ENCODE measurements around the gene IL17B.

Gene IL17B

DNA sequence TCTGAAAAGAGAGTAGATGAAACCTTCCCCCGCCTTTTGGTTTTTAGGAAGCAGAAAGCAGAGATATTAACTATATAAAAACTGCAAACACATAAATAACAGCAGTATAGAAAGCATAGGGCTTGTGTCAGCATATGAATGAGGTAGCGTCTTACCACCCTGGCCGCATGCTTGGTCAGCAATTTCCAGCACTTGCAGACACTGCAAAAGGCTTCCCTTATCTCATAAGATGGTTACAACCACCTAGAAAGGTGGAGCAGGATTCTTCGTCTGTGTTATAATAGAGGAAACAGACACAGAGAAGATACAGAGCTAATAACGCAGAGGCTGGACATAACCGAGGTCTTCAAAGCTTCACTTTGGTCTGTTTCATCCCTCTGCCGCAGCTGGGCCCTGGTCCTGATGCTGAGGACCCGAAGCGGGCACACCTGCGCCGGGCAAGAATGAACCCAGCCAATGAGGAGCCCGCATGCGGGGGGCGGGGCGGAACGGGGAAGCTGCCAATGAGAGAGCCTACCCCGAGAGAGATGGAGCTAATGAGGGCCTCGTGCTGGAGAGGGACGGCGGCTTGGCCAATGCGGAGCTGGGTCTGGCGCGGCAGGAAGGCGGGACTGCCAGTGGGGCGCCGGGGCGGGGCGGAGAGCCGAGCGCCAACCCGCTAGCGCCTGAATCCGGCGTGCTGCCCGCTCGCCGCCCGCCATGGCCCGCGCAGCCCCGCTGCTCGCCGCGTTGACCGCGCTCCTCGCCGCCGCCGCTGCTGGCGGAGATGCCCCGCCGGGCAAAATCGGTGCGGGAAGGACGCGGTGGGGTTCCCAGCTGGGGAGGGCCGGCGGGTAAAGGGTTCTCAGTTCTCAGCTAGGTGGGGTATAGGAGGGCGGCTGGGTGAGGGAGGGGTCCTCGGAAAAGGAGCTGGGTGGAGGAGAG lies 21.5 kb downstream of the IL17B start, which contains the start of gene PCYOX1L:
Gene PCYOX1L (plus strand): TSS at position 677 of the 924 bp plus-strand sequence. CDS start 23 bp downstream, at position 700.
- peak; percentile 98 for DNase-seq (ENCODE audit: low spot score)

DNA sequence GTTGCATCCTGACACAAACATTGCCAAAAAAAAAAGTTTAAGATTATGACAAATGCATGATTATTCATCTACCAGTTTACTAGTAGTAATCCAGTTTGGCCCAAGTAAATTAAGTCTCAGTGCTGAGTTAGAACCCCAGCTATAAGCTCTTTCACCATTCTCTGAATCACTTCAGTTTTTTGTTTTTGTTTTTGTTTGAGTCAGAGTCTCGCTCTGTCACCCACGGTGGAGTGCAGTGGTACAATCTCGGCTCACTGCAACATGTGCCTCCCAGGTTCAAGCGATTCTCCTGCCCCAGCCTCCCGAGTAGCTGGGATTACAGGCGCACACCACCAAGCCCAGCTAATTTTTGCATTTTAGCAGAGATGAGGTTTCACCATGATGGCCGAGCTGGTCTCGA lies 22.7 kb downstream of the IL17B start:
- DNase-seq (ENCODE audit: low spot score) = no peak

DNA sequence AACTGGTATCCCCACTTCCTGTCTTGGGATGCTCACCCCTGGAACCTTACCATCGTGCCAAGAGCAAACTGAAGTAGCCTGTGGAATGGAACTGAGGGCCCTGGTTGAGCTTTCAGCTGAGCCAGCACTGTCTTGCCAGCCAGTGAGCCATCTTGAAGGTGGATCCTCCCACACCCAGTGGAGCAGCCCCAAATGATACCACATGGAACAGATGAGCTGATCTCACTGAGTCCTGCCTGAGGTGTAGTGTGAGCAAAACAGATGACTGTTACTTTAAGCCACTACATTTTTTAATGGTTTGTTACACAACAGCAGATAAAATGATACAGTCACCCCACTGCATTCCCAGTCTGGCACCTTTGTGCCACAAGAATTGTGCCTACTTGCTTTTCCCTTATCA lies 23.4 kb downstream of the IL17B start:
- no peak for DNase-seq (ENCODE audit: low spot score)

DNA sequence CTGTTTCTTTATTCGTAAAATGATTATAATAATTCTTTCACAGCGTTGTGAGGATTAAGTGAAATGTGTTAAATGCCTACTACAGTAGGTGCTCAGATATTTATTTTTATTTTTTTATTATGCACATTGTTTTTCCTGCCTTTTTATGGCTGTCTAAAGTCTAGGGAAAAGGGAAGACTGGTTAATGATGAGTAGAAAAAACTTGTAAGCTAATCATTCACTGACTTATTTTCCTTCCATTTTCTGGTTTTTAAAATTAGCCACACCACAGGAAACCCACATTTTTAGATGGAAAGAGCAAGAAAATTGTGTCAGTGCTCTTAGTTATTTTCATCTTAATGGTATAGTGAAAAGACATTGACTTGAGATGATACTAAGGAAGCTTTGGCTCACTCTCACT lies 25.2 kb downstream of the IL17B start:
- no peak for DNase-seq (ENCODE audit: low spot score)

DNA sequence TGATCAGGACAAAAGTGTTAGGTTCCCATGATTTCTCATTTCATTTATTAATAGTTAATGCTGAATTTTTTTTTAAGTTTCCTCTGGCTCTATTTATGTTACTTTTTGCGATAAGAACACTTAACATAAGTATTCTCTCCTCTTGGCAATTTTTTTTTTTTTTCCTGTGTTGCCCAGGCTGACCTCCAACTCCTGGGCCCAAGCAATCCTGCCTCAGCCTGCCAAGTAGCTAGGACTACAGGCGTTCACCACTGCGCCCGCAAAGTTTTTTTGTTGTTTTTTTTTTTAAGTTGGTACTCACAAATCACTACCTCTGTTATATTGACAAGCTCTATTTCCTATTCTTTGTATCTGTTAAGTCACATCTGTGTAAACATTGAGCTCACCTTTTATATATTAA lies 26.9 kb downstream of the IL17B start:
- no peak for DNase-seq (ENCODE audit: low spot score)

DNA sequence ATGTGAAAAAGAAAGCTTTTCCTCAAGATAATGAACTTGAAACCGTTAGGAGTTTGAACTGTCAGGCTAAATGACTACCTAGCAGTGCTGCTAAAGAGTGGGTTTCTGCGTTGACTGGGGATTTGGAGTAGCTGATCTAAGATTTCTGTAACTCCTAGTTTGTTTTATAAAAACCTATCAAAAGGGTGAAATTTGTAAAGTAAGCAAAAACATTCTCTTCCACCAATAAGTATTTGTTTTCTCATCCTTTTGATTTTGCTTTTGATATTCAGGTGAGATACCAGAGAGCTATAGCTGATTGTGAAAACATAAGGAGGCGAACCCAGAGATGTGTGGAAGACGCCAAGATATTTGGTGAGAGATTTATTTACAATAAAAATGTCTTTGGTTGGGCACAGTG lies 29.7 kb downstream of the IL17B start:
- DNase-seq (ENCODE audit: low spot score) = no peak

DNA sequence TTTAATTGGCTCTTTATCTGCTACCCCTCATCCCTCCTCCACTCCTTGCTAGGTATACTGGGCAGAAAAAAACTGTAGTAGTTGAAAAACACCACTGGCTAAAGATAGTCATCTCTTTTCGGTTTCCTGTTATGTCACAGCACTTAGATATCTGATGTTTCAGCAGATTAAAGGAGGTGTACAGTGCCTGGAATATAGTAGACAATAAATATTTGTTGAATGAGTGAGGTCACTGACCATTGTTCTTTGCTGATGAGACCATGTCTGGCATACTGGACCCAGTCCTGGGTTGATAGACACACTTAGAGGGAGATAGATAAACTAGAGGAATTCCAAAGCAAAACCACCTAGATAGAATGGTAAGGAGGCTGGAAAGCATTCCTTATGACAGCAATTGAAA lies 30.6 kb downstream of the IL17B start:
- no peak for DNase-seq (ENCODE audit: low spot score)

DNA sequence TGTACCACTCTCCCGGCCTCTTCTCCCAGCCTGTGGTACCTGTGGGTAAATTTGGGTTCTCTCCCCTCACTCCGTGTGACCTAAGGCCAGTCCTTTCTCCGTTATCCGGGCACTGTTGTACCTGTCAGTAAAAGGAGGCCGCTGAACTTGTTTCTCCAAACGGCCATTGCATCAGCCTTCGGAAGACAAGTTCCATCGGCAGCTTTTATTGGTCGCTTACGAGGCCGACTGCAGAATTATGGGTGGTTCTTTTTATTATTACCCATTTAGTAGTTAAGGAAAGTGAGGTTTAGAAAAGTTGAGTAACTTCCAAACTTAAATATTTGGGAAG lies 33.2 kb downstream of the IL17B start:
- peak; percentile 19 for DNase-seq (ENCODE audit: low spot score)

DNA sequence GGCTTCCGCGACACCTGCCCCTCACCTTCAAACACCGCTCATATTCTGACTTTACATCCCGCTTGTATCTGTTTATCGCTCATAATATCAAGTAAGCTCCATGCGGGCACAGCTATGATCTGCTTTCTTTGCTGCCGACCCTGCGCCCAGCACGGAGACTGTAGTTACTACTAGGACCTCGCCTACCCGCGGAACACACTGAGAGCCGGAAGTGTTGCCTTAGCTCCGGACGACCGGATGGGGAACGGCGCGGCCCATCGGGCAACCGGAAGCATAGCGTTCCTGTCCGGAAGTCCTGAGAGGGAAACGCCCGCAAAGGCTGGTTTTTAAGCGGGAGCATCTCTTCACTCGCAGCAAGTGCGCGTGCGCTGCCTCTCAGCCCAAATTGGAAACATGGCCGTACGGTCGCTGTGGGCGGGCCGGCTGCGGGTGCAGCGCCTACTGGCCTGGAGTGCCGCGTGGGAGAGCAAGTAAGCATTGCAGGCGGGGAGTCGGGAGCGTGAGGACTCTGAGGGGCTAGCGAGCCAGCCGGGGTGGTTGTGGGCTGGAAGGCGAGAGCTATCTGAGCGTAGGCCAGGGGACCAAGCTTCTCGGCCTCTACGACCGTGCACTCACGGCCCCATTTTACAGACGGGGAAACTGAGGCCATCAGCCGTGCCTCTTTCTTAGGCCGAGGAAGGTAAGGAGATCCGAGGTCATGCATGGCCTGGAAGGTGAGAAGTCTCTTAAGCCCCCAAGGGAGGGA lies 33.8 kb downstream of the IL17B start, which contains the start of gene GRPEL2:
Gene GRPEL2 (plus strand): TSS at position 353 of the 745 bp plus-strand sequence. CDS start 41 bp downstream, at position 394.
- peak; percentile 97 for DNase-seq (ENCODE audit: low spot score)

DNA sequence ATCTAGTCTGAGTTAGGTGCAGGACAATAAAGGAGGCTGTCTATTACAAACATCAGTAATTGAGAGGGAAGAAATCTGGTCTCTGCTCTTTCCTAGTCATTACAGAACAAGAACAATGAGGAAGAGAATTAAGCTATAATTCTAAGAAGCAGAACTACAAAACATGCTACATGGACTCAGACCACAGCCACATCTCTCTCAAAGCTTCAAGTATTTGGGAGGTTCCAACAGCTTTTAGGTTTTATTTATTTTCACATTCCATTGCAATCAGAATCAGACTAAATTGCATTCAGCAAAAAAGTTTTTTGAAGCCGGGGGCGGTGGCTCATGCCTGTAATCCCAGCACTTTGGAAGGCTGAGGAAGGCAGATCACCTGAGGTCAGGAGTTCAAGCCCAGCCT lies 34.9 kb downstream of the IL17B start:
- no peak for DNase-seq (ENCODE audit: low spot score)

DNA sequence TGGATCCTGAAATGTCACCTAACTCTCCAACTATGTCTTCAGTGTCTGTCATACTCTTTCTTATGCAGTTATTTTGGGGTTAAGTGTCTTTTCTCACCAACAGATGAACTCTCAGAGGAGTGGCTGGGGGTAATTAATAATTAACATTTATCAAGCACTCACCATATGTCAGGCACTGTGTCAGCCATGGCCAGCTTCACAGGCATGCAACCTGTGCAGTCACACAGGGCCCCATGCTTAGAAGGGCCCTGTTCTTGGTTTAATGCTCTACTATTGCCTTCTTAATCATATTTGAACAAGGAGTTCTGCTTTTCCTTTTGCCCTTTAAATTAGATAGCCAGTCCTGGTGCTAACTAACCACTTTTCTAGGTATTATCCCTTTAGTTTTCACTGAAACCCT lies 37.2 kb downstream of the IL17B start:
- DNase-seq (ENCODE audit: low spot score) = no peak

DNA sequence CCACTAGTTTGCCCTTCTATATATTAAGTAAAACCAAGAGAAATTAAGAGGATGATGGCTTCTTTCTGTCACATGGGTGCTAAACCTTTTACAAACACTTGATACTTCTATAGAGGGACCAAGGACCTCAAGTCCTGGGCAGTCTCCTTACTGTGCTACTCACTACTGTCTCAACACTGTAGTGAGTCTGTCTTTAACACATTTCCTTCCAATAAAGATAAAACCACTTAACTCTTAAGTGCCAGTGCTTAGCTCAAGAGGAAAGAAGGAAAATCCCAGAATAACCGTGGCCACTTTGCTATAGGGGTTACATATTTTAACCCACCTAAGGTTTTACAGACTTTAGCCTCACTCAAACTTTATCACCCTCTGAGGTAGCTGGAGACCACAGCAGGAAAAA lies 38.2 kb downstream of the IL17B start:
- DNase-seq (ENCODE audit: low spot score) = no peak

DNA sequence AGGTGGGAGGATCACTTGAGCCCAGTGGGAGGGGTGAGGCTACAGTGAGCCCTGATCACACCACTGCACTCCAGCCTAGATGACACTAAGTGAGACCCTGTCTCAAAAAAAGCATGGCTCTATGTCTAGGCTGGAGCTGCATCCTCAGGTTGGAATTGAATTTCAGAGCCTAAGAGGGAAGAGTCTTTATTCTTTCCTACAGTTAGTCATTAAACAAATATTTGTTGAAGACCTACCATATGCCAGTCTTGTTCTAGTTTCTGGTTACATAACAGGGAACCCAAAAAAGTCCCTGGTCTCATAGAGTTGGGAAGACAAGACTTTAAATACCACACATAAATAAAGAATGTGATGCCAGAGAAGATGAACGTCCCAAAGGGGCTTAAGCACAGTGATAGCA lies 40.7 kb downstream of the IL17B start:
- no peak for DNase-seq (ENCODE audit: low spot score)

DNA sequence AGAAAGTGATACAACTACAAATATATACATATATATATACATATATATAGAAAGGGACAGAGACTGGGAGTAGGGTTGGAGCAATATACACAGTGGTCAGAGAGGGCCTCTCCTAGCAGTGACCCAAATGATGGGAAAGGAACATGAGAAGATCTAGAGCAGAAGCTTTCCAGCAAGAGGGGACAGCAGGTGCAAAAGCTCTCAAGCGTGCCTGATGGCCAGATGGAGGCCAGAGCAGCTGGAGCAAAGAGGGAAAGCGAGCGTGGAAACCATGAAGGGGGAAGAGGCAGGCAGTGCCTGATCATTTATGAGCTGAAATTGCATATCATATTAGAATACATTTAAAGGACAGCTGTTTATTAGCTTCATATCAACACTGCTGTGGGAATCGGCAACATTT lies 41.4 kb downstream of the IL17B start:
- DNase-seq (ENCODE audit: low spot score) = no peak

DNA sequence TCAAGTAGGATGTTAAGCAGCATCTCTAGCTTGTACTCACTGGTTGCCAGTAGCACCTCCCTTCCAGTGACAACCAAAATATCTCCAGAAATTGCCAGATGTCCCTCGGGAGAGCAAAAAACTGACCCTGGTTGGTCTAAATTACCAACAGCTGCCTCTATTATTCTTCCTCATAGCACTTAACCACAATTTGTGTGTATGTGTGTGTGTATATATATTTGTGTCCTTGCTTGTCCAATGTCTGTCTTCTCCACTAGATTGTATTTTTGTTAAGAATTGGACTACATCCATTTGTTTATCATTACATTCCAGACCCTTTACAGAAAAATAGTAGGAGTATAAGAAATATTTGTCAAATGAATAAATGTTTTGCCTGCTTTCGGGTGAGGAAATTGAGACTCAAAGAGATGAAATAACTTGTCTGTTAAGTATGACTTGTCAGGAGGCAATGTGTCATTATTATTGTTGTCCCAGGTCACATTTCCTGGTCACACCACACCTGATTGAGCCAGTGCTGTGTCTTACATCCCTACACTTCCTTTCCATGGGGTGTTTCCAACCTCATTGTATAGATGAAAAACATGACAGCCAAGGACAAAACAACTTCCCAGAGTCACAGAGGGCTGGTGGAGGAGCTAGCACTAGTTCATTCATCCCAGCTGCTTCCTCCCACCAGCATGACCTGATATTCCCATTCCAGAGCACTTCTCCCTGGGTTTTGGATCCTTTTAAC lies 45.2 kb downstream of the IL17B start:
- DNase-seq (ENCODE audit: low spot score) = no peak

DNA sequence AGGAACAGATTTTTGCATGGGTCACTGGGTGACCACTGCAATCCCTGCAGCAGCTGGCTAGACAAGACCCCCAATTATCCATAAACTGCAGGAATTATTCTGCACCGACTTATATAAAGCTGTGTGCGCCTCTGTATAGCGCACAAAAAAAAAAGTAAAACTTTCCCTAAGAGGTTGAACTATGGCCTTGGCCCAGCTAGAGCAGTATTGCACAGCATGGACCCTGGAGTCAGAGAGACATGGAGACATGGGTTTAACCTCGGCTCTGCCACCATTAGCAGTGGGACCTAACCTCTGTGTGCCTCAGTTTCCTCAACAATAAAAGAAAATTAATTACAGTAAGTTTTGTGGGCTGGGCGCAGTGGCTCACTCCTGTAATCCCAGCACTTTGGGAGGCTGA lies 50.9 kb downstream of the IL17B start:
- no peak for DNase-seq (ENCODE audit: low spot score)

DNA sequence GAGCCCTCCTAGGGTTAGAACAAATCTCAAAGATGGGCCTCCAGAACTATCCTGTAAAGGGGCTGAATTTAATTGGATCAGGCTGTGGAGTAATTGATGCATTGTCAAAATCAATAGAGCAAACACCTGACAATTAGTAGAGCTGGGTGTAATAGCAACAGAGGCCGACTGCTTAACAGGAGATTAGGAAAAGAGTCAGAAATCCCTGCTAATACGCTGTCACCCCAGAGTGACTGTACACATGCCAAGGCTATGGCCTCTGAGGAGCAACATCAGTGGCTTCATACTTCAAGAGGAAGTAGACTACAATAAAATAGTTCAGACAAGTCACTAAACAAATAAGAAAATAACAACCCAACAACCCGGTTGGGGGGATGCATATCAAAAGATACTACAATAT lies 52.5 kb downstream of the IL17B start:
- DNase-seq (ENCODE audit: low spot score) = no peak

DNA sequence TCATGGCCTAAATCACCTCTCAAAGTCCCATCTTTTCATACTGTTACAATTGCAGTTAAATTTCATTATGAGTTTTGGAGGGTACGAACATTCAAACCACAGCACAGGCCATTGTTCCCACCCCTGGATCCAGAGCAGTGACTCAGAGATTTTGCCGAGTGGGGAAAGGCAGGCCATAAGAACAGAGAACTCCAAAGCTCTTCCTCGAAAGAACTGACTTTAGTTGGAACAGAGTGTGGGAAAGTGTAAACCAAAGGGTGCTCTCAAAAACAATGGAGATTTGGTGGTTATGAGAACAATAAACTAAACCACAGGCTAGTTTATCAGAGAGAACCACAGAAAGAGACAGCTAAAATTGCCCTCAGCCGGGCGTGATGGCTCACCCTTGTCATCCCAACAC lies 53.2 kb downstream of the IL17B start:
- no peak for DNase-seq (ENCODE audit: low spot score)

DNA sequence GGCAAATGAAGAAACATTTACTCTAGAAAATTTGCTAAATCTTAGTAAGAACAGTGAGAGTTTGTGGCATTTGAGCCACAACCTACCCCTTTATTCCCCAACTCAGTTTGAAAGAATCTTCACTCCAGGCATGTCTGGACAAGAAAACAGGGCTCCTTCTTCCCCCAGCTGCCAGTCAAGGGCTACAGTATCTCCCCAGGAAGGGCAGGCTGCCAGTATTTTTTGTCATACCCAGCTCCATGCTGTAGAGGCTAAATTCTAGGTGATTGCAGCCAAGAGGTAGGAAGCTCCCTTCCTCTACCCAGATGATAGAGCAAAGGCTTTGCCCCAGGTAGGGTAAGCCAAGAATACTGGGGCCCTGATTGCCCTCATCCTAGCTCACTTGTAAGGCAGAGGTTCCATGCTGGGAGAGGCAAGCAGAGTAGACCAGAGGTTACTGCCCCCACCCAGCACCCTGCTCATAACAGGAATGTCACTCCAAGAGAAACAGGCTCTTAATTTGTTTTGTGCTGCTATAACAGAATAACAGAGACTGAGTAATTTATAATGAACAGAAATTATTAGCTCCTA lies 53.8 kb downstream of the IL17B start:
- DNase-seq (ENCODE audit: low spot score) = no peak

DNA sequence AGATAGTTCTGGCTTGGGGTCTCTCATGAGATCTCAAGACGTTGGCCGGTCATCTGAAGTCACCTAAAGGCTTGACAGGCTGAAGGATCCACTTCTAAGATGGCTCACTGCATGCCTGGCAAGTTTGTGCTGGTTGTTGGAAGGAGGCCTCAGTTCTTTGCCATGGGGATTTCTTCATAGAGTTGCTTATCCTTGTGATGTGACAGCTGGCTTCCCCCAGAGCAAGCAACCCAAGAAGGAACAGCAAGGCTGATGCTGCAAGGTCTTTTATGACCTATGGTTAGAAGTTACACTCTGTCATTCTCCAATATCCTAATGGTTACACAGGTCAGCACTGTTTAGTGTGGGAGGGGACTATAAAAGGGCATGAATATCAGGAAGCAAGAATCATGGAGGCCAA lies 54.5 kb downstream of the IL17B start:
- no peak for DNase-seq (ENCODE audit: low spot score)

Measured in iPS-NIHi11 (cell line).